ENCODE results near the gene DDHD1. TPM values are rescaled to one million over a fixed set of nuclear protein-coding genes. Genes with fewer than 3 reads are reported as not detected.

DDHD1 gene
- total and polyA plus RNA-seq, 7 donors: 1.2 to 21.4 (median 15.2) TPM

GRCh38 chr14:53060046-53060445 lies 93.1 kb downstream of the DDHD1 start:
- WGBS, 2 donors: 89 to 91% methylated on average over 1 of the region's 1 CpG
- Histone ChIP-seq H3K9me3 (no peaks in the 10 kb centered on the region), H3K4me1 (peaks cover 0 to 7% (median 0%) of the 10 kb centered on the region in 4 donors), H3K27me3 (no peaks in the 10 kb centered on the region), H3K4me3 (no peak overlapping the region), H3K27ac (no peak overlapping the region), H3K36me3 (peaks cover 0 to 13% (median 0%) of the 10 kb centered on the region in 4 donors)
- DNase-seq: no peak
- no peak for TF ChIP-seq POLR2A (IDR thresholded peaks at IDR 0.05)
- TF ChIP-seq POLR2AphosphoS5 (IDR thresholded peaks at IDR 0.05): no peak
- TF ChIP-seq EP300 (IDR thresholded peaks at IDR 0.05): no peak
- intact Hi-C loops (cut with DNase I): no loop called here

- intact Hi-C loops (cut with DNase I): loop anchor here (2.0 to 5.0 kb wide), 2 partner anchors 93 to 232 kb away; no protein-coding TSS in a partner anchor
- H3K9me3 ChIP-seq: no peaks in the 10 kb centered on the region
- DNase-seq: no peak
- peaks cover 0 to 3% (median 0%) of the 10 kb centered on the region in 4 donors for H3K36me3 ChIP-seq
- no peak overlapping the region for H3K4me3 ChIP-seq
- H3K27me3 ChIP-seq: no peaks in the 10 kb centered on the region
- no peak for TF ChIP-seq POLR2A (IDR thresholded peaks at IDR 0.05)
- TF ChIP-seq CTCF (IDR thresholded peaks at IDR 0.05): peak; percentile 31 to 81 (median 64)
- peak overlapping the region in 1 of 4 donors; percentile 24 for H3K27ac ChIP-seq
- H3K4me1 ChIP-seq: peaks cover 0 to 7% (median 0%) of the 10 kb centered on the region in 4 donors
- 3 to 7% methylated on average over 1 of the region's 1 CpG for WGBS, 2 donors
Measured at GRCh38 chr14:53055003-53055402, 98.1 kb downstream of the DDHD1 start.

- no peaks in the 10 kb centered on the region for H3K9me3 ChIP-seq
- H3K27me3 ChIP-seq: no peaks in the 10 kb centered on the region
- 79 to 84% methylated on average over 2 of the region's 2 CpGs for WGBS, 2 donors
- no peak overlapping the region for H3K4me3 ChIP-seq
- intact Hi-C loops (cut with DNase I): loop anchor here (2.0 kb wide), 1 partner anchor 232 kb away; no protein-coding TSS in a partner anchor
- peak overlapping the region in 1 of 4 donors; percentile 24 for H3K27ac ChIP-seq
- peaks cover 0 to 3% (median 0%) of the 10 kb centered on the region in 4 donors for H3K36me3 ChIP-seq
- peaks cover 0 to 7% (median 0%) of the 10 kb centered on the region in 4 donors for H3K4me1 ChIP-seq
- no peak for TF ChIP-seq EP300 (IDR thresholded peaks at IDR 0.05)
- TF ChIP-seq CTCF (IDR thresholded peaks at IDR 0.05): no peak
- TF ChIP-seq POLR2A (IDR thresholded peaks at IDR 0.05): no peak
- no peak for TF ChIP-seq POLR2AphosphoS5 (IDR thresholded peaks at IDR 0.05)
- DNase-seq: no peak
Measured at GRCh38 chr14:53054457-53054856, 98.7 kb downstream of the DDHD1 start.

GRCh38 chr14:53048631-53049030 lies 104.5 kb downstream of the DDHD1 start:
- no peaks in the 10 kb centered on the region for H3K27me3 ChIP-seq
- intact Hi-C loops (cut with DNase I): no loop called here
- H3K9me3 ChIP-seq: no peaks in the 10 kb centered on the region
- TF ChIP-seq CTCF (IDR thresholded peaks at IDR 0.05): no peak
- TF ChIP-seq POLR2A (IDR thresholded peaks at IDR 0.05): no peak
- TF ChIP-seq EP300 (IDR thresholded peaks at IDR 0.05): no peak
- no peak for TF ChIP-seq POLR2AphosphoS5 (IDR thresholded peaks at IDR 0.05)
- 97 to 99% methylated on average over 2 of the region's 2 CpGs for WGBS, 2 donors
- no peak overlapping the region for H3K27ac ChIP-seq
- no peak for DNase-seq
- H3K36me3 ChIP-seq: no peaks in the 10 kb centered on the region
- no peak overlapping the region for H3K4me3 ChIP-seq
- peaks cover 0 to 1% (median under 1%) of the 10 kb centered on the region in 4 donors for H3K4me1 ChIP-seq

GRCh38 chr14:53047307-53048069 lies 105.6 kb downstream of the DDHD1 start:
- Histone ChIP-seq H3K36me3 (no peaks in the 10 kb centered on the region), H3K9me3 (no peaks in the 10 kb centered on the region), H3K27me3 (no peaks in the 10 kb centered on the region), H3K4me1 (peaks cover 0 to 13% (median 11%) of the 10 kb centered on the region in 4 donors), H3K4me3 (no peak overlapping the region), H3K27ac (no peak overlapping the region)
- 83 to 91% methylated on average over 5 of the region's 5 CpGs for WGBS, 2 donors
- no peak for DNase-seq
- TF ChIP-seq CTCF (IDR thresholded peaks at IDR 0.05): no peak
- TF ChIP-seq POLR2A (IDR thresholded peaks at IDR 0.05): no peak
- TF ChIP-seq EP300 (IDR thresholded peaks at IDR 0.05): no peak
- TF ChIP-seq POLR2AphosphoS5 (IDR thresholded peaks at IDR 0.05): no peak
- intact Hi-C loops (cut with DNase I): no loop called here

All from sigmoid colon (tissue), 7 donors.